Neutrophil (primary cell): ENCODE data around the gene OGFOD2.
"Not testable (repeated sequence)": the region's sequence is repeated elsewhere in the genome, so short reads cannot be mapped to it uniquely, and the experiment has no call there.

Experiments used
- H3K27ac ChIP-seq: fragments of 200-600 bp; sonication (generic); 2 replicates; pipeline ENCODE4 v1.5.1; 2016; ENCODE audit warnings: mild to moderate bottlenecking, moderate library complexity
- H3K27me3 ChIP-seq: fragments of 200-600 bp; sonication (generic); 2 replicates; pipeline ENCODE4 v1.6.0; 2016; ENCODE audit warnings: mild to moderate bottlenecking
- H3K36me3 ChIP-seq: fragments of 200-600 bp; sonication (generic); 2 replicates; pipeline ENCODE4 v1.5.1; 2017
- H3K4me1 ChIP-seq, 2 experiments: fragments of 200-600 bp in 1 of 2; sonication (generic) in 1 of 2; 1 replicate in 1 of 2; 2 replicates in 1 of 2; pipeline versions ENCODE4 v1.5.1 to v1.6.1; 2013 to 2016; ENCODE audit warnings: low read depth in 1 of 2, low read length in 1 of 2, mild to moderate bottlenecking in 1 of 2, moderate library complexity in 1 of 2; ENCODE audit not compliant: control insufficient read depth in 1 of 2, insufficient read depth in 1 of 2
- H3K4me3 ChIP-seq, 2 experiments: fragments of 200-600 bp in 1 of 2; sonication (generic) in 1 of 2; 1 replicate in 1 of 2; 2 replicates in 1 of 2; pipeline ENCODE4 v1.5.1; 2013 to 2016; ENCODE audit warnings: low read depth in 1 of 2, low read length in 1 of 2, mild to moderate bottlenecking in 1 of 2, moderate library complexity in 1 of 2
- H3K9me3 ChIP-seq: fragments of 200-600 bp; sonication (generic); 2 replicates; pipeline ENCODE4 v1.5.1; 2016
- TF ChIP-seq, protein P1 (sequence below): fragments of 200-600 bp; sonication (generic); IDR thresholded peaks from 2 replicates; pipeline ENCODE4 v1.5.1; 2016; ENCODE audit warnings: antibody characterized with exemption

The OGFOD2 gene

DNA sequence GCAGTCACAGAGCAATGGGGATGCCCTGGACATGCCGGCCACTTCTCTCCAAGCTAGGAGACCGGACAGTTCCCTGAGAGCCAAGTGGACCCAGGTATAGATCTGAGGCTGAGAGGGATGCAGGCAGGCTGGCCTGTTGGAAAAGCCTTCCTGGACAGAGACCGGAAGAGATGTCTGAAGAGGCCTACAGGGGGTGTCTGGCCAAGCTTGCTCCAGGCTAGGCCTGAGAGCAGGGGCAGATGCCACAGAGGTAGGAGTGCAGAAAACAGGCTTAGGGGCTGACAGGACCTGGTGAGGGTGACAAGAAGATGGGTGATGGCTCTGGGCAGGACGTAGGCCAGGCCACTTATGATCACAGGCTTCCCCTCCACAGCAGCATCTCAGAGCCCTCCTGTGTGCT is 35.6 kb downstream of the OGFOD2 start:
- no peak overlapping the region for H3K4me3 ChIP-seq
- TF ChIP-seq, protein P1, sequence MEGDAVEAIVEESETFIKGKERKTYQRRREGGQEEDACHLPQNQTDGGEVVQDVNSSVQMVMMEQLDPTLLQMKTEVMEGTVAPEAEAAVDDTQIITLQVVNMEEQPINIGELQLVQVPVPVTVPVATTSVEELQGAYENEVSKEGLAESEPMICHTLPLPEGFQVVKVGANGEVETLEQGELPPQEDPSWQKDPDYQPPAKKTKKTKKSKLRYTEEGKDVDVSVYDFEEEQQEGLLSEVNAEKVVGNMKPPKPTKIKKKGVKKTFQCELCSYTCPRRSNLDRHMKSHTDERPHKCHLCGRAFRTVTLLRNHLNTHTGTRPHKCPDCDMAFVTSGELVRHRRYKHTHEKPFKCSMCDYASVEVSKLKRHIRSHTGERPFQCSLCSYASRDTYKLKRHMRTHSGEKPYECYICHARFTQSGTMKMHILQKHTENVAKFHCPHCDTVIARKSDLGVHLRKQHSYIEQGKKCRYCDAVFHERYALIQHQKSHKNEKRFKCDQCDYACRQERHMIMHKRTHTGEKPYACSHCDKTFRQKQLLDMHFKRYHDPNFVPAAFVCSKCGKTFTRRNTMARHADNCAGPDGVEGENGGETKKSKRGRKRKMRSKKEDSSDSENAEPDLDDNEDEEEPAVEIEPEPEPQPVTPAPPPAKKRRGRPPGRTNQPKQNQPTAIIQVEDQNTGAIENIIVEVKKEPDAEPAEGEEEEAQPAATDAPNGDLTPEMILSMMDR, result no peak
- H3K27me3 ChIP-seq, result no peaks in the 10 kb centered on the region
- H3K9me3 ChIP-seq, result no peaks in the 10 kb centered on the region
- H3K4me1 ChIP-seq, result no peaks in the 10 kb centered on the region
- H3K36me3 ChIP-seq, result no peaks in the 10 kb centered on the region
- no peak overlapping the region for H3K27ac ChIP-seq

DNA sequence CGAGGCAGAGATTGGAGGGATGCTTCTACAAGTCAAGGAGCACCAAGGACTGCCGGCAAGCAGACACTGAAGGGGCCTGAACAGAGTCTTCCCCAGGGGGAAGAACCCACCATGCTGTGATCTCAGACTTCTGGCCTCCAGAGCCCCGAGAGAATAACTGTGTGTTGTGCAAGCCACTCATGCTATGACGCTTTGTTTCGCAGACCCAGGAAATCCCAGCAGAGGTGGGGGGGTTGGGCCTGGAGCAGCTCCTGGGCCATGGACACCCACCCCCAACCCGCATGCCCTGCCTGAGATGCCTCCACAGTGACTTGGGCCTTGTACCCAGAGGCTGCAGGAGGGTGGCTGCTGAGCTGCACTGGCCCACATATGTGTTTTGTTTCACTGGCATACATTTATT is 36.7 kb downstream of the OGFOD2 start:
- Histone ChIP-seq H3K9me3 (no peaks in the 10 kb centered on the region), H3K4me1 (no peaks in the 10 kb centered on the region), H3K27me3 (no peaks in the 10 kb centered on the region), H3K4me3 (no peak overlapping the region), H3K27ac (no peak overlapping the region), H3K36me3 (no peaks in the 10 kb centered on the region)
- TF ChIP-seq, protein P1, result no peak

DNA sequence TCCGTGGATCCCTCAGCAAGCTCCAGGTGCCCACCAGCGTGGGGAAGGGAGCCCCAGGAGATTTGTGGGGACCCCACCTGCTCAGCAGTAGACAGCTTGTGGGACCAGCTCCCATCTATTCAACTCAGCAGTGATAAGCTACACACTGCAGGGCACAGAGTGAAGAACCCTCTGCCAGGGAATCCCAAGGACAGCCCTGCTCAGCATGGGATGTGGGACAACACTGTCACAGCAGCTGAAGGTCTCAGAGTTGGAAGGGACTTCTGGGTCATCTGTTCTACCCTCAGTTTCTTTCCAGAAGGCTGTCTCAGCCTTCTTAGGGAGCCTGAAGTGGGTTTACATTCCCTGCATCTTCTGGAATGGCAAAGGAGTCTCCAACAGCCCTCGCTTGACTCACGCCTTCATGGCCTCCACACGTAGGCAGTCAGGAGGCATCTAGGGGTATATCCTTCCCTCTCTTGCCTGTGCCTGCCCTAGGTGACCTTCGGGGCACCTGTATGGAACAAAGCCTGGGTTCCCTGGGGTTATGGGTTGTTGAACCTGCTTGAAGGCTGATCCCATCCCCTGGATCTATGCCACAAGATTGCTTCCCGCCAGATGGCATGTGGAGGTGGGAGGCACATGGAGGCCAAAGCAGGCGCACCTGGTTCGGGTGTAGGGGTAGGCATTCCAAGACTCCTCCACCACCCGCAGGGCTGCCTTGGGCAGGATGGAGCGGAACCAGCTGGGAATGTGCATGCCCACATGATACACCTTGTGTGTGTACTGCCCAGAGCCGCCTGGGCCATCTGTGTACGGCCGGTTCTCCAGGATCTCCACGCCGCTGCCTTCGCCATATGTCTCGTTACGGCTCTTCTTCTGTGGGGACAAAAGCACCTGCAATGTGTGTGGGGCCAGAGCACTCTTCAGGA is 38.4 kb downstream of the OGFOD2 start:
- no peak overlapping the region for H3K27ac ChIP-seq
- no peaks in the 10 kb centered on the region for H3K36me3 ChIP-seq
- no peaks in the 10 kb centered on the region for H3K27me3 ChIP-seq
- H3K4me1 ChIP-seq, result no peaks in the 10 kb centered on the region
- TF ChIP-seq, protein P1, result no peak
- H3K4me3 ChIP-seq, result no peak overlapping the region
- H3K9me3 ChIP-seq, result no peaks in the 10 kb centered on the region

DNA sequence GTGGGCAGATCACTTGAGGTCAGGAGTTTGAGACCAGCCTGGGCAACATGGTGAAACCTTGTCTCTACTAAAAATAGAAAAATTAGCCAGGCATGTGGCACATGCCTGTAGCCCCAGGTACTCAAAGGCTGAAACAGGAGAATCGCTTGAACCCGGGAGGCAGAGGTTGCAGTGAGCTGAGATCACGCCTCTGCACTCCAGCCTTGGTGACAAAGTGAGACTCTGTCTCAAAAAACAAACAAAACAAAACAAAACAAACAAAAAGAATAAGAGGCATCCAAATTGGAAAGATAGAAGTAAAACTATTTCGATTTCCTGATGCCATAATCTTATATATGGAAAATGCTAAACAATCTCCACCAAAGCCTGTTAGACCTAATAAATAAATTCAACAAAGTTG is 39.4 kb downstream of the OGFOD2 start:
- not testable (repeated sequence) for H3K27ac ChIP-seq, H3K9me3 ChIP-seq, H3K4me3 ChIP-seq, H3K27me3 ChIP-seq, H3K4me1 ChIP-seq, H3K36me3 ChIP-seq

DNA sequence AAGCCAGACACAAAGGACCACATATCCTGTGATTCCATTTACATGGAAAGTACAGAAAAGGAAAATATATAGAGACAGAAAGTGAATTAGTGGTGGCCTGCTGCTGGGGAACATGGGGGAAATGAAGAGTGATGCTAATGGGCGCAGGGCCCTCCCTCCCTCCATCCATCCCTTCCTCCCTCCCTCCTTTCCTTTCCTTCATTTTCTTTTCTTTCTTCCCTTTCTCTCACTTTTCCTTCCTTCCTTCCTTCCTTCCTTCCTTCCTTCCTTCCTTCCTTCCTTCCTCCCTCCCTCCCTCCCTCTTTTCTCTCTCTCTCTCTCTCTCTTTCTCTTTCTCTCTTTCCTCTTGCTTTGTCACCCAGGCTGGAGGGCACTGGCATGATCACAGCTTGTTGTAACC is 42.7 kb downstream of the OGFOD2 start:
- TF ChIP-seq, protein P1, result no peak
- Histone ChIP-seq H3K9me3 (no peaks in the 10 kb centered on the region), H3K27ac (no peak overlapping the region), H3K27me3 (no peaks in the 10 kb centered on the region), H3K36me3 (no peaks in the 10 kb centered on the region), H3K4me1 (no peaks in the 10 kb centered on the region), H3K4me3 (no peak overlapping the region)

DNA sequence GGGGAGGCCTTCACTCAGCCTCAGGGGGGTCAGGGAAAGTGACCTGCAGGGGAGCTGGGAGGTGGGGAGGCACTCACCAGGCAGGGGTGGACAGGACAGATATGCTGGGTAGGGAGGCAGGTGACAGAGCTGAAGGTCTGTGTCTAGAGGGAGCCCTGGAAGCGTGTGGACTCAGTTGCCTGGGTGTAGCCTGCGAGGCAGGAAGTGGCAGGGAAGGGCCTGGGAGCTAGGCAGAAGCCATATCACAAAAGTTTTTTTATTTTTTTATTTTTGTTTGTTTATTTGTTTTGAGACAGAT is 44.7 kb downstream of the OGFOD2 start:
- no peaks in the 10 kb centered on the region for H3K36me3 ChIP-seq
- no peaks in the 10 kb centered on the region for H3K27me3 ChIP-seq
- H3K4me1 ChIP-seq, result no peaks in the 10 kb centered on the region
- H3K27ac ChIP-seq, result no peak overlapping the region
- H3K9me3 ChIP-seq, result no peaks in the 10 kb centered on the region
- TF ChIP-seq, protein P1, result no peak
- H3K4me3 ChIP-seq, result no peak overlapping the region
